HCT116 (cell line): Measurements from ENCODE around the gene PYGL. TPM values are rescaled to one million over a fixed set of nuclear protein-coding genes. Genes with fewer than 3 reads are reported as not detected.

Experiments used
- ATAC-seq: fragments of 200-7000 bp; cut with Tn5 transposase; 2 replicates; pipeline ENCODE4 v1.9.1; 2020; ENCODE audit warnings: mild to moderate bottlenecking, moderate library complexity
- BruUV-seq: library from RNA; stranded (reverse); fragments of 400-500 nt; replicated peaks from 2 replicates; lab custom pipeline; 2021; lab: Mats Ljungman, UMichigan
- CTCF ChIA-PET: fragments of 300-600 bp; sonication (Branson Sonifier 250); formaldehyde crosslinking; loops from one replicate; lab custom pipeline; 2021; ENCODE audit warnings: antibody characterized with exemption; lab: Charles Lee
- POLR2A ChIA-PET: fragments of 300-600, 350-600 bp; sonication (Branson Sonifier 250); formaldehyde crosslinking; loops from one replicate; lab custom pipeline; 2021; ENCODE audit warnings: antibody characterized with exemption; lab: Charles Lee
- RAD21 ChIA-PET, 2 experiments: fragments of 300-600 bp; sonication (Branson Sonifier 250); formaldehyde crosslinking; loops; one replicate each; lab custom pipeline; 2023; ENCODE audit warnings: low total read pairs in 2 of 2; ENCODE audit not compliant: uncharacterized antibody in 2 of 2, unreplicated experiment in 2 of 2, low non-redundant PET in 1 of 2; lab: Charles Lee
- DNase-seq: peaks from one replicate; pipeline ENCODE4 v3.0.0-alpha.2; 2010; ENCODE audit warnings: low read depth, low spot score
- H2AFZ ChIP-seq: fragments of 200-600 bp; shearing (Covaris generic), sonication (generic); 2 replicates; pipeline ENCODE4 v1.6.1; 2017; ENCODE audit warnings: low read depth, mixed run types, mixed read lengths, antibody characterized with exemption, low read length; ENCODE audit not compliant: poor library complexity, severe bottlenecking
- H3K27ac ChIP-seq: 2 replicates; pipeline ENCODE4 v1.5.1; 2012; ENCODE audit warnings: low read depth, low read length
- H3K27me3 ChIP-seq: fragments of 200-600 bp; sonication (generic); 2 replicates; pipeline ENCODE4 v1.6.1; 2016; ENCODE audit warnings: mixed run types, low read length, mixed read lengths; ENCODE audit not compliant: insufficient read depth
- H3K36me3 ChIP-seq, 2 experiments: fragments of 200-500 bp in 1 of 2; fragments of 200-600 bp in 1 of 2; sonication (Bioruptor generic) in 1 of 2; sonication (generic) in 1 of 2; 2 replicates each; pipeline versions ENCODE4 v1.5.1 to v1.6.1; 2014 to 2016; ENCODE audit warnings: low read length in 2 of 2, inconsistent platforms in 1 of 2, mixed read lengths in 1 of 2, mixed run types in 1 of 2; ENCODE audit not compliant: insufficient read depth in 2 of 2, control insufficient read depth in 1 of 2
- H3K4me1 ChIP-seq, 2 experiments: fragments of 200-600 bp in 1 of 2; sonication (generic) in 1 of 2; 2 replicates each; pipeline versions ENCODE4 v1.5.1 to v1.6.1; 2012 to 2017; ENCODE audit warnings: low read length in 2 of 2, inconsistent platforms in 1 of 2, mild to moderate bottlenecking in 1 of 2, mixed read lengths in 1 of 2, mixed run types in 1 of 2, moderate library complexity in 1 of 2; ENCODE audit not compliant: insufficient read depth in 2 of 2, control insufficient read depth in 1 of 2
- H3K4me2 ChIP-seq: fragments of 200-600 bp; sonication (generic); 2 replicates; pipeline ENCODE4 v1.6.1; 2017; ENCODE audit warnings: mixed run types, low read length, mixed read lengths
- H3K4me3 ChIP-seq, 2 experiments: fragments of 200-600 bp in 1 of 2; sonication (generic) in 1 of 2; replicated peaks in 1 of 2; 2 replicates each; pipeline ENCODE4 v1.5.1; 2011 to 2016; ENCODE audit warnings: low read length in 2 of 2, control low read depth in 1 of 2, low read depth in 1 of 2, mild to moderate bottlenecking in 1 of 2, mixed read lengths in 1 of 2, mixed run types in 1 of 2
- H3K79me2 ChIP-seq: fragments of 200-600 bp; sonication (generic); 2 replicates; pipeline ENCODE4 v1.6.1; 2017; ENCODE audit warnings: mild to moderate bottlenecking, mixed run types, low read length, moderate library complexity, mixed read lengths; ENCODE audit not compliant: insufficient read depth
- H3K9ac ChIP-seq: fragments of 200-600 bp; sonication (generic); 2 replicates; pipeline ENCODE4 v1.6.1; 2016; ENCODE audit warnings: low read length, mixed read lengths
- H3K9me2 ChIP-seq: fragments of 200-600 bp; sonication (generic), shearing (Covaris generic); 2 replicates; pipeline ENCODE4 v1.6.1; 2017; ENCODE audit warnings: mixed run types, mild to moderate bottlenecking, moderate library complexity; ENCODE audit not compliant: insufficient read depth
- H3K9me3 ChIP-seq, 2 experiments: fragments of 200-500 bp in 1 of 2; fragments of 200-600 bp in 1 of 2; sonication (Bioruptor generic) in 1 of 2; sonication (generic) in 1 of 2; 2 replicates each; pipeline ENCODE4 v1.6.1; 2014 to 2017; ENCODE audit warnings: low read length in 2 of 2, mixed read lengths in 2 of 2, inconsistent platforms in 1 of 2, low read depth in 1 of 2, mild to moderate bottlenecking in 1 of 2, mixed run types in 1 of 2, moderate library complexity in 1 of 2; ENCODE audit not compliant: control insufficient read depth in 1 of 2, insufficient read depth in 1 of 2
- H4K20me1 ChIP-seq: fragments of 200-600 bp; sonication (generic), shearing (Covaris generic); 2 replicates; pipeline ENCODE4 v1.6.1; 2017; ENCODE audit warnings: mixed run types, mild to moderate bottlenecking, moderate library complexity; ENCODE audit not compliant: insufficient read depth
- CBX3 ChIP-seq: IDR thresholded peaks from 2 replicates; pipeline ENCODE4 v1.6.1; 2012; ENCODE audit warnings: low read depth
- EZH2phosphoT487 ChIP-seq: fragments of 200-600 bp; IDR thresholded peaks from 2 replicates; pipeline ENCODE4 v1.6.1; 2018; ENCODE audit warnings: antibody characterized with exemption, borderline replicate concordance
- FOSL1 ChIP-seq: IDR thresholded peaks from 2 replicates; pipeline ENCODE4 v1.6.1; 2012; ENCODE audit warnings: low read depth
- RAD21 ChIP-seq: IDR thresholded peaks from 2 replicates; pipeline ENCODE4 v1.6.1; 2012; ENCODE audit warnings: low read depth, mild to moderate bottlenecking
- SIN3A ChIP-seq: IDR thresholded peaks from 2 replicates; pipeline ENCODE4 v1.6.1; 2012; ENCODE audit warnings: low read depth
- SRF ChIP-seq: IDR thresholded peaks from 2 replicates; pipeline ENCODE4 v1.6.1; 2012; ENCODE audit warnings: low read depth
- TCF7L2 ChIP-seq: IDR thresholded peaks from 2 replicates; pipeline ENCODE4 v1.7.0; 2011; ENCODE audit warnings: borderline replicate concordance, inconsistent platforms; ENCODE audit not compliant: insufficient read depth, insufficient read length; ENCODE audit errors: extremely low read depth
- YY1 ChIP-seq: IDR thresholded peaks from 2 replicates; pipeline ENCODE4 v1.6.1; 2011; ENCODE audit warnings: low read length, low read depth, moderate library complexity, mild to moderate bottlenecking; ENCODE audit not compliant: insufficient replicate concordance; ENCODE audit errors: extremely low read depth
- ZBTB33 ChIP-seq: IDR thresholded peaks from 2 replicates; pipeline ENCODE4 v1.6.1; 2011; ENCODE audit warnings: mild to moderate bottlenecking, low read length, moderate library complexity; ENCODE audit not compliant: insufficient replicate concordance; ENCODE audit errors: extremely low read depth
- ZFX ChIP-seq: fragments of 450-650 bp; IDR thresholded peaks from 2 replicates; pipeline ENCODE4 v1.6.1; 2017
- intact Hi-C: fragments of 100-400 bp; cut with micrococcal nuclease; formaldehyde crosslinking; loops from 2 replicates; pipeline ENCODE4 v1.10.0; 2022
- total RNA-seq: library from RNA; stranded (reverse); gene quantifications from one replicate; pipeline ENCODE4 v1.2.1, GENCODE V29; 2021; ENCODE audit not compliant: unreplicated experiment

PYGL gene
- total RNA-seq, 1 experiment from 2014 or later = 173 TPM

GRCh38 chr14:50936016-50936340 lies 8.3 kb downstream of the PYGL start:
- Histone ChIP-seq H4K20me1 (peaks cover 11% of the 10 kb centered on the region; the same call in 1 of the 2 replicates), H3K9me3 (no peaks in the 10 kb centered on the region), H3K9me2 (no peaks in the 10 kb centered on the region), H3K36me3 (peaks cover 39 to 62% of the 10 kb centered on the region in 2 experiments), H3K4me2 (no peak overlapping the region), H3K27me3 (no peaks in the 10 kb centered on the region), H3K79me2 (peaks cover 69% of the 10 kb centered on the region), H3K4me1 (no peaks in the 10 kb centered on the region; a peak in 1 of 4 replicates), H2AFZ (no peak overlapping the region), H3K4me3 (no peak overlapping the region), H3K9ac (no peak overlapping the region), H3K27ac (no peak overlapping the region)
- RAD21 ChIA-PET = no interaction called here
- BruUV-seq = no TSS peak
- DNase-seq (no peak), ATAC-seq (no peak)
- CTCF ChIA-PET = no interaction called here
- POLR2A ChIA-PET = no interaction called here
- TF ChIP-seq TCF7L2 (no peak), EZH2phosphoT487 (no peak), SRF (no peak), ZFX (no peak), YY1 (no peak)
- intact Hi-C loops = no loop called here

DNA sequence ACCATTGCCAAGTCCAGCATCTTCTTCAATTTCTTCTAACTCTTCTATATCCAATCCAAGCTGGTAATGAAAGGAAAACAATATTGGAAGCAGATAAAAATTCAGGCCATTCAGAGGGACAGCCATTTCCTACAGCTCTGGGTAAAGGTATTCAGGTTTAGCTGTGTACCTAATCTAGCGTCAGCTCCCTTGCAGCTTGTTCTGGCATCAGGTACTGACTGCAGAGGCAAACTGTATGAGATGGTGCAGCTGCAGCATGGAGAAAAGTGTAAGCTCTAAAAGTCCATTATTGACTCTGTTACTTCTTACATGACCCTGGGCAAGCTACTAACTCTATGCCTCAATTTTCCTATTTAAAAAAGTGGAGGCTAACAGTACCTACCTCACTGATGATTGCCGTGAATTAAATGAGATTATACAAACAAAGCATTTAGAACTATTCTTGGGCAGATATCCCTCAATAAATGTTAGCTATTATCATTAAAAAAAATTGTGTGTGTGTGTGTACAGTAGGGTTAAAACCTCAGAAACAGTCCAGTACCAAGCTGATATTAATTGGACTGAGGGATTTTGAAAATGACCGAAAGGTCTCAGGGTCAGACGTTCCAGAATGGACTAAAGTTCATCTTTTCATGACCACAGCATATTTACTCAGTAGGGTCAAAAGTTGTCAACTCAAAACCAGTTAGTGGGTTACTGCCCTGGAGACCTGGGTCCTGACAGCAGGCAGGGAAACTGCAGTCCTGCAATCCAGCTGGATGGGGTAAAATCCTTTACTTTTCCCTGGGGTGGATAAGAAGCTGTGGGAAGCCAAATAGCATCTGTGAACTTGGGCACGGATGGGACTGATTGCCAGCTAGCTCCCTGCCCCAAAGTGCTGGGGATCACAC lies 8.9 kb downstream of the PYGL start:
- intact Hi-C loops = no loop called here
- no peak overlapping the region for H2AFZ ChIP-seq
- ChIA-PET RAD21 (no interaction called here), CTCF (no interaction called here), POLR2A (interaction anchor here (0.5 kb wide), 1 partner anchor 750 kb away, joined by 3 read pairs; no protein-coding TSS in a partner anchor)
- no peak overlapping the region for H3K27ac ChIP-seq
- H3K9me3 ChIP-seq = no peaks in the 10 kb centered on the region
- no peak overlapping the region for H3K4me3 ChIP-seq
- BruUV-seq = no TSS peak
- peaks cover 9% of the 10 kb centered on the region; the same call in 1 of the 2 replicates for H4K20me1 ChIP-seq
- TF ChIP-seq ZBTB33 (no peak), CBX3 (no peak), YY1 (no peak), SIN3A (no peak), RAD21 (no peak), FOSL1 (no peak)
- no peak overlapping the region for H3K4me2 ChIP-seq
- peaks cover 63% of the 10 kb centered on the region for H3K79me2 ChIP-seq
- no peak for DNase-seq
- no peaks in the 10 kb centered on the region for H3K27me3 ChIP-seq
- no peaks in the 10 kb centered on the region for H3K9me2 ChIP-seq
- H3K9ac ChIP-seq = no peak overlapping the region
- no peak for ATAC-seq
- H3K36me3 ChIP-seq = peaks cover 45 to 65% of the 10 kb centered on the region in 2 experiments
- H3K4me1 ChIP-seq = no peaks in the 10 kb centered on the region; a peak in 1 of 4 replicates
